Activated CD4-positive, alpha-beta T cell treated with anti-CD3 and anti-CD28 coated beads, Interleukin-2, Interleukin-4, amounts not matched to agents 100 ng/mL and 50 ng/mL, durations not matched to agents 16 hours and 8 hours (primary cell): ENCODE measurements around the gene AP2A2.

Experiments used
- DNase-seq: peaks from one replicate; pipeline ENCODE4 v3.0.0-alpha.2; 2020; ENCODE audit warnings: low spot score

Gene AP2A2

DNA sequence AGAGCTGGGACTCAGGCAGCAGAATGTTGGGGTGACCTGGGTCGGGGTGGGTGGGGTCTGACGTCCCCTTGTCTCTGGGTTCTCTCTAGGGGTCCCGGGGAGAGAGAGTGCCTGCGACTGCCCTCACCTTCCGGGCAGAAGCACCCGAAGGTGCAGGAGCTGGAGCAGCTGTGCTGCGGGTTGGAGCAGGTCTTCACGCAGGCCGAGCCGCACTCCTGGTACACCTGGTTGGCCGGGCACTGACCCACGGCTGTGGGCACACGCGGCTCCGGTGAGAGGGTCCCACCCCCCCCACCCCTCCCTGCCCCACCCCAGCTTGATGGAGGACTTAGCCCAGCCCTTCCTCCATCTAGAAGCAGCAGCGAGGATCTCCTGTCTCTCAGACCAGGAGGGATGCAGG, 104.4 kb downstream of the AP2A2 start:
- no peak for DNase-seq

DNA sequence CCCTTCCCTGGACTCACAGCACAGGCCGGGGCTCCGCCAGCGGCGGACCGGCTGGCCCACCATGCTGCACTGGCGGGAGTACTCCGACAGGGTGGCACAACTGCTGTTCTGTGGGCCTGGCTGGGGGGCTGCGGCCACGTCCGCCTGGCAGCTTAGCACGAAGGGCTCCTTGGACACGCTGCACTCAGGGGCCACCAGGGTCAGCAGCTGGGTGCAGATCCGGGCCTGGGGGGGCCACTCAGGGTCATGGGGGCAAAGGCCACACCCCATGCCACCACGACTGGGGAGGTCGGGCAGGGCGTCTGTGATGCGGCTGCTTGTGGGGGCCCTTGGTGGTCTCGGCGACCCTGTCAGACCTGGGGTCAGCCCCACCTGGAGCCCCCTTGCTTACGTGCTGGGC, 104.9 kb downstream of the AP2A2 start:
- DNase-seq = no peak

DNA sequence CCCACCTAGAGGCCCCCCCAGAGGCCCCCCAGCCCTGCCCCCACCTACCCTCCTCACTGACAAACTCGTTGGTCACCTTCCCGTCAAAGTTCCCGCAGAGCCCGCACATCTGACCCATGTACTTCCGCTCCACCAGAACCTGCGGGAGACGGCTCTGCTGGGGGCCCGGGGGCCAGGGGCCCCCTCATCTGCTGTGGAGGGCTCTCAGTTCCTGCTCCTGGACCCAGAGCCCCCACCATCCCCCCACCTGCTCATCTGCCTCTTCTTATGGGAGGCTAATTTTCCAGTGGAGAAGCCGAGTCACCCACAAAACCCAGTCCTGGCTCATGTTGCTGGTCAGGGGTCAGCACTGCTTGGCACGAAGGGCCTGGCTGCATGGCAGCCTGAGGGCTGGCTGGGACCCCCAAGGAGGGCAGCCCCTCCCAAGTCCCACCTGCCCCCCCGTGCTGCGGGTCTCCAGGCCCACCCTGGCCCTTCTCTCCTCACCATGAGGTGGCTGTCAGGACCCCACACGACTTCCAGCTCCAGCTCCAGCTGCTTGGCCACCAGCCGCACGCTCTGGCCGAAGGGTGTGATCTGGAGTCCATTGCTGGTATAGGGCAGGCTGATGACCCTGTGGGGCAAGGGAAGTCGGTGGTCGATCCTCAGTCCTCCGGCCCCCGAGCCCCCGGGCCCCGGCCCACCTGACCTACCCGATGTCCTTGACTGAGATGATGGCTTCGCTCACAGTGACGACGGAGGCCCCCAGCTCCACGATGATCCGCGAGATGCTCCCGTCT, 105.6 kb downstream of the AP2A2 start:
- no peak for DNase-seq

DNA sequence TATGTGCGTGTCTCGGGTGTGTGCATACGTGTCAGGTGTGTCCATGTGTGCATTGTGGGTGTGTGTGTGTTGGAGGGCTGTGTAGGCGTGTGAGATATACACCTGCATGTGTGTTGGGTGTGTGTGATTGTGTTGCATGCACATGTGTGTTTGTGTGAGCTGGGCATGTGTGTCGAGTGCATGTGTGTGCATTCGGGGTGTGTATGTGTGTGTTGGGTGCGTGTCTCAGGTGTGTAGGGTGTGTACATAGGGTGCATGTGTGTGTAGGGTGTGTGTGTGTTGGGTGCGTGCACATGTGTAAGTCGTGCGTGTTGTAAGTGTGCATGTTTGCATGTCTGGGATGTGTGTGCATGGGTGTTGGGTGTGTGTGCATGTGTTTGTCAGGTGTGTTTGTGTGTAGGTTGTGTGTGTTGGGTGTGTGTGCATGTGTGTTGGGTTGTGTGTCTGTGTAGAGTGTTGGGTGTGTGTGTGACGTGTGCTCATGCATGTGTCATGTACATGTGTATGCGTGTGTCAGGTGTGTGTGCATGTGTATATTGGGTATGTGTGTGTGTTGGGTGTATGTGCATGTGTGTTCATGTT, 106.7 kb downstream of the AP2A2 start:
- no peak for DNase-seq

DNA sequence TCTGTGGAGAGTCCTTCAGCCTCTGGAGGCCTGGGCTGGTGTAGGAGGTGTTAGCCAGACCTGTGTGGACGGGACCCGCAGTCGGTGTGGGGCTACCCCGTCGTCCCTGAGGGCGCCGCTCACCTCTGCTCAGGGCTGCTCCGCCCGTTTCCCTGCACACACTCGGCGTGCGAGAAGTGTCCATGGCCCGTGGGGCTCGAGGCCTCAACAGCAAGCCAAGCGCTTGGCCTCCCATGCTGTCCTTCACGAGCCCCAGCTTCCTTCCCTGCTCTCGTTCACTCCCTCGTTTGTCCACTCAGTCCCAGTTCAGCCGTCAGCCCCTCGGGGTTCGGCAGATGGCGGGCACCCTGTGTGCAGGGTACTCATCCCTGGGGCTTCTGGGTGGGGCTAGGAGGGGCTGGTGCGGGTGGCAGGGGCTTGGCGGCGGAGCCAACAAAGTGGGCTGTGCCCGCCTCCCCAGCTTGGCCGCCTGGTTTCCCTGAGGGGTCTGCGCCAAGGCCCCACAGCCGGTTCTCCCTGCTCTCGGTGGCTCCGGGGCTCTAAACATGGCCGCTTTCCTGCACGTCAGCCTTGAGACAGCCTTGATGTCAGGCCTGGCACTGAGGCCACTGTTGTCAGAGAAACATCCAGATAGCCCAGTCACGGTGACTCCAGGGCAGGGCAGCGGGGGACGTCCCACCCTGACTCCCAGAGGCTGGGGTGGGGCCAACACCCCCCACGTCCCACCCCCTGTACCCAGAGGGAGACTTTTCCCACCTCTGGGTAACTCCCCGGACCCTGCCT, 107.5 kb downstream of the AP2A2 start:
- DNase-seq = no peak

DNA sequence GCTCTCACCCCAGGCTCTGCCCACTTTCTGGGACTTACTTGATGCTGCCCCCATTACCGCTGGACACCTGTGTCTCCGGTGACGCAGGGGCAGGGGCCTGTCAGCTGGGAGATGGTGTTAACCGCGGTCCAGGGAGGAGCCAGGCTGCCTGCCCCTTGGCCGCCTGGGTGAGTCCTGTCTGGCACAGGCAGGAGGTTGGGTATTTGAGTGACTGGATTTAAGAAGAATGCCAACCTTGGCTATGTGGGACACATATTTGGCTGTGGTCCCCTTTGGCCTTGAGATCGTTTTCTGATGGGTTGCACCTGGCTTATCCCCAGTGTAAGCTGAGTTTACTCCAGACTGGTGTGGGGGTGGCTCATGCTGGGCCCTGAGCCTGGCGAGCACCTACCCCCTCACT, 108.3 kb downstream of the AP2A2 start:
- no peak for DNase-seq

DNA sequence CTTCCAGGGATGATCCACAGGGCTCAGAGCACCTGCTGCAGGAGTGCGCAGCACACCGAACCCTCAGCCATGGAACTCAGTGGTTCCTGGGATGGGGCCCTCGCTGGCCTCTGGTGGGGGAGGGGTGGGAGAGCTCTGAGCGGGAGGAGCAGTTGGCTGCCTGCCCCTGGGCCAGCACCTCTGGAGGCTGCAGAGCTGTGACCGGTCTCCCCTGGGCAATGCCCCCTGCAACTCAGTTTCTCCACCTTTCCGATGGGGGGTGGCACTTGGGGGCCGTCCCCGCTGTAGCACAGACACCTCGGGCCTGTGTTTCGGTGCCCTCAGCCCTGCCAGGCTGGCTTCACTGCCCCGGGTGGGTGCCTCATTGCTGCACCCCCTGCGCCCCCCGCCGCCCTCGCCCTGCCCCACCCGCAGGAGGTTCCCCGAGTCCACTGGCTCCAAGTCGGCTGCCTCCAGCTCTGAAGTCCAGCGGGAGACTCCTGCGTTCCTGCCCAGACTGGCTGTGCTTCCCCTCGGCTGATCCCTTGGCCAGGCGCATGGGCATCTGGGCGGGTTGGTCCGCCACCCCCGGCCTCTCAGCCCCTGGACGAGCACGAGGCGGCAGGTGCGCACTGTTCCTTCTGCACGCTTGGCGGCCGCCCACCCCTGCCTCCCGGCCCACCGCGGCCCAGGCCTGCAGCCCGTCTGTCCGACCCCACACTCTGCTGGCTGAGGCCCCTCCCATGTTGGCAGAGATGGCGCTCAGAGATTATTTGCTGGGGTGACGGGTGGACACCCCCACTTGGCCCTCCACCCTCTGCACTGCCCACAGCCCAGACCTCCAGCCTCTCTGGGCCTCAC, 109.0 kb downstream of the AP2A2 start:
- DNase-seq = no peak

DNA sequence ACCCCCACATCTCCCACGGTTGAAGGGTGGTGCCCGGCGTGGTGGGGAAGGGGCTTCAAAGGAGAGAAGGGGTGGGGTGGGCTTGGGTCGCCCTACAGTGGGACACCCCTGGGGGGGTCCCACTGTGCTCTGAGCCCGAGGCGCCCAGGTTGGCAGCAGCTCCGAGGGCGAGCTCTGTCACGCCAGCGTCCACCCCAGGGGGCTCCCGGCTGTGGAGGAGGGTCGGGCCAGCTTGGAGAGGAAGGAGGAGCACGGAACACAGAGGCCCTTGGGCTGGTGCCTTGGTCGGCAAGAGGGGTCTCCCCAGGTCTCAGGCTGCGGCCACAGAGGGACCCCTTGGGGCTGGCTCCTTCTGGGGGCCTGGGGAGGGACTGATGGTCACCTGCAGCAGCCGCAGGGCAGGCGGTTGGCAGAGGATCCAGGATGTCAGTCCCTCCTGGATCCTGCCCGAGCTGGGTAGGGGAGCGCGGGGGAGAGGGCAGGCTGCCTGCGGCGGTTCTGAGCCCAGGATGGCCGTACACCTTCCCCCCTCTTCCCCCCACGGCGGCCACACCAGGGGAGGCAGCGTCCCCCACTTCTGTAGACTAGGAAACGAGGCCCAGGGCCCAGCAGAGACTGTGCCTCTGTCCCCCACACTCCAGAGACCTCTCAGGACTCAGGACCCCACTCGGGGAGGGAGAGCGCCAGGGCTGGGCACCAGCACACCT, 110.1 kb downstream of the AP2A2 start:
- DNase-seq = no peak

DNA sequence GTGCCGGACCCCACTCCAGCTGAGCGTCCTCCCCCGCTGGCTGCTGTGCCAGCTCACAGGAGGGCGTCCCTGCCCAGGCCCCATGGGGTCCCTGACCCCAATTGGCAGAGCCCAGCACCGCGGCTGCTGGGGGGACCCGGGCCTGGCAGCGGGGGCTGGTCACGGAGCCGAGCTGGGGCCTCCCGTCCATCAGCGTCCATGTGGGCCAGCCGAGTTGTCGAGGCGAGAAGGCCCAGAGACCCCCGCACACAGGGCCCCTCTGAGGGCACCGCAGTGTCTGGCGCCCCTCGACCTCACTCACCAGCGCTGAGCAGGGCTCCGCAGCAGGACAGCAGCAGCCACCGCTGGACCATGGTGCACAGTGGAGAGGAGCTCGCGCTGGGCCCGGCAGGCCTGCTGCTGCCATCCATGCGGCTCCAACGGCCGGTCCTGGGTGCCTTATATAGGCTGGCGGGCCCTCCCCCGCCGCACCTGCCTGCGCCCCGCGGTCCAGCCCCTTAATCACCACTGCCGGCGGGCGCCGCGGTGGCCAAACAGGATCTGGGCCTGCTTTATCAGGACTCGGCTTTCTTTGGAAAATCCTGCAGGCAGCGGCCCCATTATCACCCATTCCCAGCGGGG, 110.7 kb downstream of the AP2A2 start, which contains the start of gene MUC6:
TSS of gene MUC6 (minus strand) at position 416 of the 621 bp plus-strand sequence. CDS start at position 353, 63 bp downstream.
- no peak for DNase-seq

DNA sequence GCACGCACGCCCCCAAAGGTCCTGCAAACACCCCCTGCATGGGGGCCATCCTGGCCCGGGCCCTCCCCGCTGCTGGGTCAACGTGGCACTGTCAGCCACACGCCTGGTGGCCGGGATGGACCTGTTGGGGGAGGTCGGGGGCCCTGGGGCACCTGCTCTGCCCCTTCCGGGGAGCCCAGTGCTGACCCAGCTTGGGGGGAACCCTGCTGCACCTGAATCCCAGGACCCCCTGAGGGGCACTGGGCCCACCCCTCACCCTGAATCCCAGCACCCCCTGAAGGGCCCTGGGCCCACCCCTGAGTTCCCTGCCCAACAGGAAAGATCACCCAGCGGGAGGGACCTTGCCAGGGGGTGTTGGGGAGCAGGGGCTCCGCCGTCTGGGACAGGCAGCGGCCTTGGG, 111.3 kb downstream of the AP2A2 start:
- no peak for DNase-seq

DNA sequence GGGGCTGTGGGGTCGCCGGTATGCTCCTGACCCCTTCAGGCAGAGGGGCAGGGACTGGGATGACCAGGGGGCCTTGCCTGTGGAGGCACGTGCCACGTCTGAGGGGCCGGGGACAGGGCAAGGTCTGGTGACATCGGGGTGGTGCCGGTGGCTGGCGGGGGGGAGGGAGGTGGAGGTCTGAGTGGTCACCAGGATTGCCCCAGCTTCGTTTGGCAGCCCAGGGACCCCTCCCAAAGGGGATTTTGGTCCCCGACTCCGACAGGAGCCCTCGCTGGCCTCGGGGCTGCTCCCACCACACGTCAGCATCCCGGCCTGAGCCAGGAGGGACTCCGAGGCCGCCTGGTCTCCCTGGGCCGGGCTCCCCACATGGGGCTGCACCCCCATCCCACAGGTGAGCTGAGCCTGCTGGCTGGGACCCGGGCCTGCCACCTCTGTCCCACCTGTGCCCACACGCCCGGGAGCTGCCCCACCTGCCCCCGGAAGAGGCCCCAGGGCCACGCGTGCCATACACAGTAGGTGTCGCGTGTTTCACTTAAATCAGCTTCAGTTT, 111.9 kb downstream of the AP2A2 start:
- DNase-seq = no peak

DNA sequence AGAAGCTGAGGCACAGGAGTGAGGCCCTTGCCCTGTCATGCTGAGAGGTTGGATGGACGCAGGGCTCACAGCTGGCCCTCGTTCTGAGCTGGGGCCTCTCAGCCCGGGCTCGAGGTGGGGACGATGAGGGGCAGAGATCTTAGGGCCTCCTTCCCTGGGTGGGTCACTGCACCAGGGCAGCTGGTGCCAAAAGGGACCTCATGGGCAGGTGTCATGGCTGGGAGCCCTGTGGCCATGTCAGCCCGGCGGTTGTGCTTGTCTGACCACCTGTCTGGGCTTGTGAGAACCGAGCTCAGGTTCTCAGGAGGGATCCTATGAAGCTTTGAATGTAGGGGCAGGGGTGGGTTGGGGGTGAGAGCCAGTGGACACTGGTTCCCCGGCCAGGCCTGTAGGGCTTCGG, 112.7 kb downstream of the AP2A2 start:
- no peak for DNase-seq

DNA sequence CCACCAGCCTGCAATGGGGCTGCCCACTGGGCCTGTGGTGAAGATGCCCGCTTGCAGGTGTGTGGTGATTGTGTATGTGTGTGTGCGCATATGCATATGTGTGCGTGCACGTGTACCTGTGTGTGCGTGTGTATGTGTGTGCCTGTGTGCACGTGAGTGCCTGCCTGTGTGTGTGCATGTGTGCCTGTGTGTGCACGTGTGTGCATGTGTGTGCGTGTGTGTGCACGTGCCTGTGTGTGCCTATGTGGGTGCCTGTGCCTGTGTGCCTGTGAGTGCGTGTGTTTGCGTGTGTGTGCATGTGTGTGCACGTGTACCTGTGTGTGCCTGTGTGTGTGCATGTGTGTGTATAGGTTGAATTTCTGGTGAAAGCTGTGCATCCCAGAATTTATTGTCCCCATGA, 113.3 kb downstream of the AP2A2 start:
- DNase-seq = no peak

DNA sequence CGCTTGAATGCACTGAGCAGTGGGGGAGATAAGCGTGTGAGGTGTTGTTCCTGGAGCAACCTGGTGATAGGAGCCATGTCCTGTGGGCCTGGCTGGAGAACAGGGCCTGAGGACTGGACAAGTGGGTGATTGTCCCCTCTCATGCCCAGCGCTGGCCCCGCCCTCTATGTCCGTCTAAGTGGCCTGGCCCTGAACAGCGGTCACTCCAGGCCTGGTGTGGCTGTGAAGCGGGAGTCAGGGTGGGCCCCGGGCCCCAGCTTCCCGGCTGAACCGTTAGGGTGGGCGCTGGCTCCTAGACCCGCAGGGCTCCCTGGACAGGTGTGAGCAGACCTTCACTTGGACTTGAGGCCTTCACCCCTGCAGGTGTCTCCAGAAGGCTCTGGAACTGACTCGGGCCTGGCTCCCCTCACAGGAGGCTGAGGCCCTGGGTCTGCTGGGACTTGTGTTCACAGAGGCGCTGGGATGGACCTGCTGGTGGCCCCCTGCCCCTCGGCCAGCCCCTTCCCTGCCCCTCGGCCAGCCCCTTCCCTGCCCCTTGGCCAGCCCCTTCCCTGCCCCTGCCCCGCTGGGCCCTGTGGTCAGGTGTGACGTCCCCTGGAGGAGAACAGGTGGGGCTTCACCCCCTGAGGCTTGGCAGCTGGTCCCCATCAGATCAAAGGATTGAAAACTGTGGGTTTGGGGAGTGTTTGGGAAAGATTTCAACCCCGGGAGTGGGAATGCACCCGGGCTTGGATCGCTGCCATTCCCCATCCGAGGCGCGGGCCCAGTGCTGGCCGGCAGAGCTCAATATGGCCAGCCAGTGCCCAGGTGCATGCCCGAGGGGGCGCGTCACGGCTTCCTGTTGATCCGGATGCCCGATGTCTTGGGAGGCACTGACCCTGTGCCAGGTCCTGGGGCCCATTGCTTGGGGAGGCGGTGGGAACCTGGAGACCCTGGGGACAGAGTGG, 114.1 kb downstream of the AP2A2 start:
- no peak for DNase-seq

DNA sequence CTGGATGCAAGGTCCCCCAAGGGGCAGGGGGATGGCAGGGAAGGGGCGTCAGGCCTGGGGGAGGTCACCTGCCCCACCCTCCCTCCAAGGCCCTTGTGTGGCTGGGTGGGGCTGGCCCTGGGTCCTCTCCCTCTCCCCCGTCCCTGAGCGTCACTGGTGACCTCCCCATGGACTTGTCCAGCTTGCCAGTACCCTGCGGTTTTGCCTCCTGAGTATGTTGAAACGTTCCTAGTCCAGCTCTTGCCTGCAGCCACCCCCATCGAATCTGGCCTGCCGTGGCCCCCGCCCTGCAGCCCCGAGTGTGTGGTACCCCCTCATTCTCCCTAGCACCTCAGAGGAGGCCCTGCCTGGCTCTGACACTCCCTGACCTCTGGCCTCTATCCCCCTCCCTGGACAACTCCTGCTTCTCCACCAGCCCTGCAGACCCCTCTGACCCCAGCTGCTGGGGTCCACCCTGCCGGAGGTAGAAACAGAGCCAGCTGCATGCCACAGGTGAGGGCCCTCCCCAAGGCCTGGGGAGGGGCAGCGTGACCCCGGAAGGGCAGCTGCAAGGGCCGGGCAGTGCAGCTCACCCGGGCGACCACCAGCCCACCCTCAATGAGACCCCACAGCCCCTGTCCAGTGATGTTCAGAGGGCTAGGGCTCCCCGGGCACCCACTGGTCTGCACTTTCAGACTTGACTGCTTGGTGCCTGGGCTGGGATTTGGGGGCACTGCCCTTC, 114.9 kb downstream of the AP2A2 start:
- no peak for DNase-seq

DNA sequence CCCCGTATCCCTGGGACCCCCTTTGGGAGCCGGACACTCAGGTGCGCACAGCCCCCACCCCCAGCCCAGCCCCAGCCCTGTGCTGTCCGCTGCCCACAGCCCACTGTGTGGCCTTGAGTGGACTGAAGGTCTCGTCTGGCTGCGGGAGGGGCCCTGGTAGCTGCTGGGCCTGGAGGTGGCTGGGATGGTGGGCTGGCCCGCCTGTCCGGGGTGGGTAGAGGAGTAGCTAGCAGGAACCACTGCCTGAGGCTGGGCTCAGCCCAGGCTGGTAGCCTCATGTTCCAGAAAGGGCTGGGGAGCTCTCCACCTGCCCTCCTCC, 115.4 kb downstream of the AP2A2 start:
- DNase-seq = no peak

DNA sequence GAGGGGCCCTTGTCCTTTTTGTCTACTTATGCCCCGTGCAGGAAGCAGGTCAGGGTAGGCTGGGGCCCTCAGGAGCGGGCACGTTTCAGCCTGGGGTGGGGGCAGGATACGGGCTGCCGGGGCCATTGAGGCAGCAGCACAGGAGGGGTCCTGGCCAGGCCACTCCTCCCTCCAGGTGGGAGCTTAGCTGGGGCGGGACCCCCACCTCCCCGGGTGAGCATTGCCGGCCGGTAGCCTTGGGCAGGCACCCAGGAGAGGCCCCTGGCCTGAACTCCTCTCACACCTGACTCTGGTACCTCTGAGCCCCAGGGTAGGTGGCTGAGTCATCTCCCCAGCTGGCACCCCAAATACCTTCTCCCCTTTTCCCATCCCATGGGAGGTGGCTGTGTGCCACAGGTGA, 115.8 kb downstream of the AP2A2 start:
- DNase-seq = no peak

DNA sequence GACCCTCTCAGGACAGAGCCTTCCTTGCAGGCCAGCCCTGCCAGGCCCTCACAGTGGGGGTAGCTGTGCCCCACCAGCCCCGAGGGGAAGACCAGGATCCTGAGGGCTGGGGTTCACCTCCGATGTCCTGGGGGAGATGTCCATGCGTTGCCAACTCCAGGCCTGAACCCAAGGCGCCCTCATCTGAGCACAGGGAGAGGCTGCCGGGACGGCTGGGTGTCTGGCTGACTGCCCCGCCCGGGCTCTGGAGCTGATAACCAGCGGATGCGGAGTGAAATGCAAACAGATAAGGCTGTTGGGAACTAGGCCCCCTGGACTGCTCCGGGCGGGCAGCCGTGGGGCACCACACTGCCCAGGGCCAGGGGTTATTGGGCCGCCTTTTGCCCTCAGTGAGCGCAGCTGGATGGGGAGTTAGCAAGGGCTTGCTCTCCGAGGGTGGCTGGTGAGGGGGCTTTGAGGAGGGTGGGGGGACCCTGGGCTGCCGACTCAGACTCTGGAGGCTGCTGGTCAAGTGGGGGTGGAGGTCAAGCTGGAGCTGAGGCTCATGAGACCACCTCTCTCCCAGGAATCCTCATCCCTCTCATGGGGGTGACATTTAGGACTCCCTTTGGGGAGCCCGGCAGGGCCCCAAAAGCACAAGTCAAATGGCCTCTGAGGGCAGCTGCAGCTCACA, 116.4 kb downstream of the AP2A2 start:
- DNase-seq = no peak
